Measurements from ENCODE around the gene RTL10.

DNA sequence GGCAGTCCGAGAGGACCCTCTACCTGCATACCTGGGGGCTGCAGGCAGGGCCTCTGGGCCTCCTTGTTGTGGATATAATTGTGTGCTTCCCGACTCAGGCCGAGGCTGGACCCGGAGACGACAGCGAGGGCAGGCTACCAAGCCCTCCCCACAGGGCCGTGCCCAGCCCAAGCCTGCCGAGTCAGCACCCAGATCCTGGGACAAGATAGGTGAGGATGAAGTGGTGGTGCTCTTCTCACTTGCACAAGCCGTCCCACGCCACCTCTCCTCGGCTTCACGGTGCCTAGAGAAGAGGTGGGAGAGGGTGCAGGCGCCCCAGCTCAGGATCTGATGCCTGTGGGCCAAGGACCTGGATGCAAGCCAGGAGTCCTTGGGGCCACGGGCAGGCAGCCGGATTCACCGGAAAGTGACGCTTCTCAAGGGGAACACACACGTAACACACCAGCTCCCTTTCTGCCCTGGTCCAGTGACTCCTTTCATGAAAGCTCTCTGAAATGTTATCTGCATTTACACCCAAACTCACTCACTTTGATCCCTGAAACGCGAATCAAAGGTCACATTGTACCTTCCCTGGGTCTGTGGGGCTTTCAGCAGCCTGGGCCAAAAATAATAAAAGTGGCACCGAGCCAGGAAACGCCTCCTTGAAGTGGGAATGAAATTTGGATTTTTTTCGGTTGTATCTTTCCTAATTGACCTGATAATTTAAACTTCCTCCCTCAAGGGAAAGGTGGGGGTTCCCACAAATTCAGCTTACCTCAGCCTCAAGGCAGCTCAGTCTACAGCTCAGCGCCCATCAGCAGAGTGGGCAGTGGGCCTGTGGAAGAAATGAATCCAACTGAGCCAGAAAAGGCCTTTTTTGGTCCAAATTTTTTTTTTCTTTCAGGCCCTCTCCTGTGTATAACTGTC, 1.1 kb upstream of the RTL10 start:
- TF ChIP-seq, protein P1, sequence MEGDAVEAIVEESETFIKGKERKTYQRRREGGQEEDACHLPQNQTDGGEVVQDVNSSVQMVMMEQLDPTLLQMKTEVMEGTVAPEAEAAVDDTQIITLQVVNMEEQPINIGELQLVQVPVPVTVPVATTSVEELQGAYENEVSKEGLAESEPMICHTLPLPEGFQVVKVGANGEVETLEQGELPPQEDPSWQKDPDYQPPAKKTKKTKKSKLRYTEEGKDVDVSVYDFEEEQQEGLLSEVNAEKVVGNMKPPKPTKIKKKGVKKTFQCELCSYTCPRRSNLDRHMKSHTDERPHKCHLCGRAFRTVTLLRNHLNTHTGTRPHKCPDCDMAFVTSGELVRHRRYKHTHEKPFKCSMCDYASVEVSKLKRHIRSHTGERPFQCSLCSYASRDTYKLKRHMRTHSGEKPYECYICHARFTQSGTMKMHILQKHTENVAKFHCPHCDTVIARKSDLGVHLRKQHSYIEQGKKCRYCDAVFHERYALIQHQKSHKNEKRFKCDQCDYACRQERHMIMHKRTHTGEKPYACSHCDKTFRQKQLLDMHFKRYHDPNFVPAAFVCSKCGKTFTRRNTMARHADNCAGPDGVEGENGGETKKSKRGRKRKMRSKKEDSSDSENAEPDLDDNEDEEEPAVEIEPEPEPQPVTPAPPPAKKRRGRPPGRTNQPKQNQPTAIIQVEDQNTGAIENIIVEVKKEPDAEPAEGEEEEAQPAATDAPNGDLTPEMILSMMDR (IDR thresholded peaks at IDR 0.05) = no peak
- TF ChIP-seq POLR2AphosphoS5 (IDR thresholded peaks at IDR 0.05; ENCODE audit: low read depth, low read length) (no peak), SIN3A (IDR thresholded peaks at IDR 0.05; ENCODE audit: borderline replicate concordance, insufficient read depth, low read depth, low read length) (no peak), TCF7L2 (IDR thresholded peaks at IDR 0.05; ENCODE audit: low read depth, low read length) (no peak; the same call in 1 of the 2 replicates)
